GM21576 (cell line): ENCODE results near the gene SCML2.
"Not testable (repeated sequence)": the region's sequence is repeated elsewhere in the genome, so short reads cannot be mapped to it uniquely, and the experiment has no call there.

Experiments
- ATAC-seq: cut with Tn5 transposase; IDR thresholded peaks from one replicate; pipeline ENCODE4 v1.9.1; 2021; ENCODE audit warnings: mild to moderate bottlenecking, moderate library complexity; ENCODE audit not compliant: unreplicated experiment

Gene SCML2

DNA sequence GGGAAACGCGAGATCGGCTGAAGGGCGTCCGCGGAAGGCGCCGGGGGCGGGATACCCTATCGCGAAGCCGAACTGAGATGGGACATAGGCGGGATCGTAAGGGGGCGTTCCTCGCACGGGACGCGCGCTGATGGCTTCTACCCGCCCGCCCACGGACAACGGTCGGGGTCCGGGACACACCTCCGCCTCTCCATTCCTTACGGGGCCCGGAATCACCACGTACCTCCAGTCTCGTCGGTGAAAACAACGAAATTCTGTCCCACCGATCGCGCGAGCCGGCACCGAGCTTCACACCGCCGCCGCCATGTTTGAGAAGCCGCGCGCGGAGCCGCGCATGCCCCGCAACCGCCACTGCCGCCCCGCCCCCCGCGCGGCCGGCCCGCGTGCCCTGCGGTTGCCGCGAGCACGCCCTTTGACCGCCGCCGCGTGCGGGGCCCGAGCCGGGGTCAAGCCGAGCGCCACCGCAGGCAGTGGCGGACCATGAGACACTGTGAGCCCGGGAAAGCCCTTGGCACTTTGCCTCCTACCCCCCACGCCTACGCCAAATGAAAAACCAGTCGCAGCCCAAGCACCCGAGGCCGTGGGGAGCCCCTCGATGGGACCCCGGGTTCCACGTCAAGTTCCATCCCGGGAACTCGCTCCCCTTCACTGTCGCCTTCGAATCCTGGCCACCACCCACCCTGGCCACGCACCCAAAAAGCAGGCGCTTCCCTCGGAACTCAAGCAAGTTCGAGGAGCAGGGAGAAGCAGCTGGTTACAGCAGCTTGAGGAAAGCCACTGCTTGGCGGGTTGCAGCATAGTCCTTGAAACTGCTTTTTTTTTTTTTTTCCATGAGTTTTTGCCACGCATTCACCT is at the start of gene SCML2:
Gene SCML2 (minus strand): TSS at position 320 of the 855 bp plus-strand sequence. CDS start 20,617 bp downstream, outside the sequence.
- no peak for ATAC-seq

DNA sequence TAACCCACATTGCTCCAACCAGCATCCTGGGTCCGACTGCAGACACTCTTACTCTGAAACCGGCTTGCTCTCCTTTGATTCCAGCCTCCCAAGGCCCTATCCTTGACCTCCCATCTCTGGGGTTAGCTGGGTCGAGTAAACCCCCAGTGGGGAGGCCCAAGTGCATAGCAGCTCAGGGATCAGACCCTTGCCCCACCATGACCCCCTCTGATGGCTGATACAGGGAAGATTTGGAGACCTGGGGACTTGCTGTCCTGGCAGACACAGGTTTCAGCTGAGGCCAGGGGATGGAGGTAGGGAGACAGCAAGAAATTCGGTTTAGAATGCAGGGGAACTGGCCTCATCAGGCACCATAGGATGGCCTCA is 47.3 kb upstream of the SCML2 start:
- ATAC-seq = no peak

DNA sequence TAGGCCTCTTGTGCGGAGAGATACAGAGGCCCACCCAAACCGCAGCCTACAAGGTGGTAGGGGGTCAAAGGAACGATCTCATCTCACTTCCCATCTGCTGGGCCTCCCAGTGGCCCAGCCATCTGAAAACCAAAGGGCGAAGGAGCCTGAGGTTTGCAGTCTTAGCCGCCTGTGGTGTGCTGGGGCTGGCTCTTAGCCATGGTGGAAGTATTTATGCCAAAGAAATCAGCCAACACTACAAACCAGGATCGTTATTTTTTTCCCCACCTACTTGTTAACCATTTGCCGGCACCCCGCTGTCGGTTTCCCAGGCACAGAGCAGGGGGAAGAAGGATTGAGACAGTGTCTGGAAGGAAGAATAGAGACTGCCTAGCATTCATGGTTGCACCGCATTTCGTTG is 40.0 kb upstream of the SCML2 start:
- ATAC-seq = no peak

DNA sequence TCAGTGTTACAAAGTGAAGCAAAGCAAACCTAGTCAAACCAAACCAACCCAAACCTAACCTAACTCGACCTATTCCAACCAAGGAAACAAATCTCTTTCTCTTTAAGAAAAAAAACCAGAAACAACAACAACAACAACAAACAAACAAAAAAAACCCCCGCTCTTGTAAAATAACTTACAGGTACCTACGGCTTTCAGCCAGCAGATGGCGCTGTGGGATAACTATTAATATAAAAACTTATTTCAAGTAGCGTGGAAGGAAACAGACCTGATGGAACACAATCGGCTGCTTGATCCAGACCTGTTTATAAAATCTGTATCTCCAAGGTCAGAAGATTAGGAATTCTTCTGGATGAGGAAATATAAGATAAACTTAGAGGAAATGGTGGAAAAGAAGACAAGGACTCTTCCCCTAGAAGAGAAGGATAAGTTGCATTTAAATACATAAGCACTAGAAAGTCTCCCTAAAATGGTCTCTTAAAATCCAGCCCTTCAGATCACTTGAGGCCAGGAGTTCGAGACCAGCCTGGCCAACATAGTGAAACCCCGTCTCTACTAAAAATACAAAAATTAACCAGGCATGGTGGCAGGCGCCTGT is 36.6 kb upstream of the SCML2 start:
- ATAC-seq = no peak

DNA sequence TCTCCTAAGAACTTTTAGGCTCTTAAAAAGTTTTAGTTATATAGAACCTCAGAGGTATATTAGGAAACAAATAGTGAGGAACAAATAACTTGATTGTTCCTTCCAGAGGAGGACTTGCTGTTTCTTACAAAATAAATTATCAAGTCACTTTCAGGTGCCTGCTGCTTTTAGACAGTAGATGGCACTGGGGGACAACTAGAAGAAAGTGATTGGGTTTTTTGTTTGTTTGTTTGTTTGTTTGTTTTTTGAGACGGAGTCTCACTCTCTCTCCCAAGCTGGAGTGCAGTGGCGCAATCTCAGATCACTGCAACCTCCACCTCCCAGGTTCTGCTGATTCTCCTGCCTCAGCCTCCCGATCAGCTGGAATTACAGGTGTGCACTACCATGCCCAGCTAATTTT is 35.5 kb upstream of the SCML2 start:
- ATAC-seq = no peak

DNA sequence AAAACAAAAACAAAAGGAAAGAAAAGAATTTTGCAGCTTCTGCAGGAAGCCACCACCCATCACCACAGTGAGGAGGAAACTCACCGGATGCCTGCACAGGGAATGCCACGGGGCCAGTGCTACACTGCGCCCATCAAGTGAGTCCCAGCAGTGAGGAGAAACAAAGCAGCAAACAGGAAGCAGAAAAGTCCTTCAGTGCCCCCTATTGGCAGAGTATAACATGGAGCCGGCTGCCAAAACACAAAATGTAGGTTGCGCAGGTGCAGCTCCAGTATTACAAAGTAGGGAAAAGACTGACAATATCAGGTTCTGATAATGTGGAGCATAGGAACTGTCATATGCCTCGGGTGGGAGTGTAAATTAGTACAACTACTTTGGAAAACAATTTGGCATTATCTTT is 23.3 kb upstream of the SCML2 start:
- no peak for ATAC-seq

DNA sequence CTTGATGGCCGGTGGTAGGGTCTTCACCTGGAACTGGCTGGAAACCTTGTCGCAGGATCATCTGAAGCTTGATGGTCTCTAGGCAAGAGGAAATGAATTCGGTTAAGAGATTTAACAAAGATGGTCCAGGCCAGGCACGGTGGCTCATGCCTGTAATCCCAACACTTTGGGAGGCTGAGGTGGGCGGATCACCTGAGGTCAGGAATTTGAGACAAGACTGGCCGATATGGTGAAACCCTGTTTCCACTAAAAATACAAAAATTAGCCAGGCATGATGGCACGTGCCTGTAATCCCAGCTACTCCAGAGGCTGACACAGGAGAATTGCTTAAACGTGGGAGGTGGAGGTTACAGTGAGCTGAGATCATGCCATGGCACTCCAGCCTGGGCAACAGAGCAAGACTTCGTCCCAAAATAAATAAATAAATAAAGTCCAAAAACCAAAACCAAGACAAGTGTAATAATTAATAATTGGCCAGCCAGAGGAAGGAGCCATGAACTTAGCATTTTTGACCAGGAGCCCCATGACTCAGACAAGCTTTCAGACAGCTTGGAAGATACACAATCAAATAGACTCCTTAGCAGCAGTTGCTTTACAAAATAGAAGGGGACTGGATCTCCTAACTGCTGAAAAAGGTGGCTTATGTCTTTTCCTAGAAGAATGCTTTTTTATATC is 20.8 kb upstream of the SCML2 start:
- not testable (repeated sequence) for ATAC-seq

DNA sequence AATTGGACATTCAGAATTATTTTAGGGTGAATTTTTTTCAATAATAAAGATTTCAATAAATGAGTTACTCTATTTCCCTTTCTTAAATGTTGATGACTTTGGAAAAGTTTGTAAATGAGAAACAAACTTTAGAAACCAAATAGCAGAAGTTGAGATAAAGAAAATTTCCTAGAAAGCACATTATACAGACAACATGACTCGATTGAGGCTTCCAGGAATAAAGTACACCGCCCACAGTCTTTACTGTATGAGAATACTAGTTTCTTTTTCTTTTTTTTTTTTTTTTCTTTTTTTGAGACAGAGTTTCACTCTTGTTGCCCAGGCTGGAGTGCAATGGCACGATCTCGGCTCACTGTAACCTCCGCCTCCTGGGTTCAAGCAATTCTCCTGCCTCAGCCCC is 14.6 kb upstream of the SCML2 start:
- ATAC-seq = not testable (repeated sequence)

- no peak for ATAC-seq
These were observed 13.9 kb upstream of the SCML2 start for GRCh38 chrX:18368402-18368801.

DNA sequence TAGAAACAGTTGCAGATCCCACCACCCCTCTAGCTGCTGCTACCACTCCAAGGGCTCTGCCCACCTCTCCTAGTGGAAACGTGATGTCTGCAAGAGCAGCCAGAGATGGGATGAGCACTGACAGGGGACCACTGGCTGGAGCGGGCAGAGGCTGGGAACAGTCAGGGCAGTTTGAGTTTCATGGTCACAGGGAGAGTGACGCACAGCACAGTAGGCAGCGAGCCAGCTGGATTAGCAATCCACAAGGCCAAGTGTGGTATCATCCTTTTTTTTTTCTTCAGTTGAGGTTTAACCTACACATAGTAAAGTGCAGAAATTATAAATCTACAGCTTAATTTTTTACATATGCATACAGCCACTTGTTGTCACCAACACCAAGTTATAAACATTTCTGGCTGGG is 6.4 kb upstream of the SCML2 start:
- ATAC-seq = no peak

DNA sequence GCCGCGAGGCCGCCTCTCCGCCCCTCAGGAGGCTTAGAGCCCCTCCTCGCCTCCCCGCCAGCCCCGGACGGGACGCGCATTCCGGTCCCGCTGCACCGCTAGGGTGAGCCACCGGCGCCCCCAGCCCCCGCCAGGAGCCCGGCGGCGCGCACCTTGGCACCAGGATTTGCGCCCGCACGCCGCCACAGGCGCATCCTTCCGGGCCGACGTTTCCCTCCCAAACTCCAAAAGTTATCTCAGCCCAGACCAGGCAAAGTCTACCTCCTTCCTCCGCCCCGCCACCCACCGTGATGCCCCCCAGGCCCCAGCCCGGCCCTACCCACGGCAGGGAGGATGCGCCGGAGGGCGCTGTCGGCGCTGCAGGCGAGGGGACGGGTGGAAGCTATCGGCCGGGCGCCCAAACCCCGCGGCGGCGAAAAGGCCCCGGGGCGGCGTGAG is 538 bp downstream of the SCML2 start:
- ATAC-seq = no peak

DNA sequence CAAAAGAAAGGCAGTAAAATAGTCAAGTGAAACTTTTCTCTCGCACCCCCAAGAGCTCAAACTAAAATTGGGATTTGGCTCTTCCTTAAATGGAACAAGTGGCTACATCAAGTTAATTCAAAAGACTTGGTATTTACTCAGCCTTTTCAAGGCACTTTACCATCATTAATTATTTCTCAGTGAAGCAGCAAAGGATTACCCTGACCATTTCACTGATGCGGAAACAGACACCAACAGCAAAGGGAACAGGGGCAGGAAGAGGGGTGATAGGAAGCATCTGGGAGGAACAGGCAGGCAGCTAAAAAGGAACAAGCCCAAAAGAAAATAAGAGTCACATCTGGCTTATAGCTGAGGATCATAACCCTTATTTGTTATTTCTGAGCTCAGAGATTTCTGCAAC is 2.7 kb downstream of the SCML2 start:
- ATAC-seq = no peak

- ATAC-seq = no peak
These were observed 6.4 kb downstream of the SCML2 start for GRCh38 chrX:18348047-18348446.

- no peak for ATAC-seq
These were observed 45.1 kb downstream of the SCML2 start for GRCh38 chrX:18309401-18309800.

DNA sequence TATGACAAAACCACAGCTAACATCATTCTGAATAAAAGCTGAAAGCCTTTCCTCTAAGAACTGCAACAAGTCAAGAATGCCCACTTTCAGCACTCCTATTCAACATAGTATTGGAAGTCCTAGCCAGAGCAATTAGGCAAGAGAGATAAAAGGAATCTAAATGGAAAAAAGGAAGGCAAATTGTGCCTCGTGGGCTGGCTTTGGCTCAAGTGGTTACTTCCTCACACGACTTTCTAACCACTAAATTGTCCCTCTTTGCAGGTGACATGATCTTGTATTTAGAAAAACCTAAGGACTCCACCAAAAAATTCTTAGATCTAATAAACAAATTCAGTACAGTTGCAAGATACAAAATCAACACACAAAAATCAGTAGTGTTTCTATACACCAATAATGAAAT is 57.2 kb downstream of the SCML2 start:
- ATAC-seq = no peak

- ATAC-seq = no peak
These were observed 59.6 kb downstream of the SCML2 start for GRCh38 chrX:18294893-18295292.

- no peak for ATAC-seq
These were observed 63.4 kb downstream of the SCML2 start for GRCh38 chrX:18291006-18291545.

GRCh38 chrX:18290200-18290599 is 64.3 kb downstream of the SCML2 start:
- ATAC-seq = no peak

DNA sequence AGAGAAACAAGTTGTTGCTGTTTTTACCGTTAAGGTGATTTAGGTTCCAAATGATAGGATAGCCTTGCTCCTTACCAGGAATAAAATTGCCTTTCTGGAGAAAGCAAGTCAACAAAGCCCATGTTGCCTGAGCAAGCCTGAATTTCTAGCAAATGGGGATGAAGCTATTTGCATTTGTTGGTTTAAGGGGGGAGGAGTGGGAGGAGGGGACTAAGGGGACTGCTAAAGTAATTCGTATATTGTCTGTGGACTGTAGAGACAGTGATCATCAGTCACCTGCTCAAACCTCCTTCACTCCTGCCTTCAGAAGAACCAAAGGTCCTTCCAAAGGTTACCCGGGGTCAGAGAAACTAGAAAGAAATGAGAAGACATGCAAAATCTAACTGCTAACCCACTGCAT is 65.8 kb downstream of the SCML2 start:
- no peak for ATAC-seq

- ATAC-seq = no peak
These were observed 68.1 kb downstream of the SCML2 start for GRCh38 chrX:18286322-18286831.

GRCh38 chrX:18278449-18278848 is 76.0 kb downstream of the SCML2 start:
- no peak for ATAC-seq
